Dermis microvascular lymphatic vessel endothelial cell (primary cell): ENCODE results near the gene KCTD7. TPM values are rescaled to one million over a fixed set of nuclear protein-coding genes. Genes with fewer than 3 reads are reported as not detected.
A peak's percentile ranks its signal among the peaks of the same experiment; 100 is the strongest.
"Not testable (repeated sequence)": the region's sequence is repeated elsewhere in the genome, so short reads cannot be mapped to it uniquely, and the experiment has no call there.

ENCODE experiments used
- DNase-seq, 2 donors: peaks; one replicate each; pipeline versions ENCODE4 v3.0.0 to v3.0.0-alpha.2; 2010; ENCODE audit warnings: low read depth in 2 of 2
- total RNA-seq: library from RNA; depleted of rRNA; stranded (reverse); fragments of >200 nt; gene quantifications from 2 replicates; pipeline ENCODE4 v1.2.1, GENCODE V29; 2014

Gene KCTD7
- total RNA-seq, 1 donor from 2014 or later = 3.7 TPM

DNA sequence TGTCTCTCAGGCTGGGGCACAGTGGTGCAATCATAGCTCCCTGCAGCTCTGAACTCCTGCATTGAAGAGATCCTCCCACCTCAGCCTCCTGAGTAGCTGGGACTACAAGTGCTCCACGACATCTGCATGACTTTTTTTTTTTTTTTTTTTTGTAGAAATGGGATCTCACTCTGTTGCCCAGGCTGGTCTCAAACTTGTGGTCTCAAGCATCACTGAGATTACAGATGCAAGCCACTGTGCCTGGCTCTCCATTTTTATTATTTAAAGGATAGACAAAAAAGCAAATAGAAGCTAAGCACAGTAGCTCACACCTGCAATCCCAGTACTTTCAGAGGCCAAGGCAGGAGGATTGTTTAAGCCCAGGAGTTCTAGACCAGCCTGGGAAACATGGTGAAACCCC, 13.0 kb upstream of the KCTD7 start:
- DNase-seq = no peak

- DNase-seq = no peak
These were observed 11.4 kb upstream of the KCTD7 start for GRCh38 chr7:66617295-66617694.

DNA sequence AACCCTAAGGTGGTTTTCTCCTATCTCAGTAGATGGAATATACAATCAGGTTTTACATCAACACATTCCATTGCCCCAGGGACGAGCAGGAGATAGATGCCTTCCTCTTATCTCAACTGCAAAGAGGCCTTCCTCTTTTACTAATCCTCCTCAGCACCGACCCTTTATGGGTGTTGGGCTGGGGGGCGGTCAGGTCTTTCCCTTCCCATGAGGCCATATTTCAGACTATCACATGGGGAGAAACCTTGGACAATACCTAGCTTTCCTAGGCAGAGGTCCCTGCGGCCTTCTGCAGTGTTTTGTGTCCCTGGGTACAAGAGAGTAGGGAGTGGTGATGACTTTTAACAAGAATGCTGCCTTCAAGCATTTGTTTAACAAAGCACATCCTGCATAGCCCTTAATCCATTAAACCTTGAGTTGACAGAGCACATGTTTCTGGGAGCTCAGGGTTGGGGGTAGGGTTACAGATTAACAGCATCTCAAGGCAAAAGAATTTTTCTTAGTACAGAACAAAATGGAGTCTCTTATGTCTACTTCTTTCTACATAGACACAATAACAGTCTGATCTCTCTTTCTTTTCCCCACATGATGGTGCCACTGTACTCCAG, 9.2 kb upstream of the KCTD7 start:
- DNase-seq = not testable (repeated sequence)

- no peak for DNase-seq
These were observed 2.2 kb upstream of the KCTD7 start for GRCh38 chr7:66626331-66626934.

GRCh38 chr7:66627151-66627681, 1.5 kb upstream of the KCTD7 start:
- DNase-seq = no peak

DNA sequence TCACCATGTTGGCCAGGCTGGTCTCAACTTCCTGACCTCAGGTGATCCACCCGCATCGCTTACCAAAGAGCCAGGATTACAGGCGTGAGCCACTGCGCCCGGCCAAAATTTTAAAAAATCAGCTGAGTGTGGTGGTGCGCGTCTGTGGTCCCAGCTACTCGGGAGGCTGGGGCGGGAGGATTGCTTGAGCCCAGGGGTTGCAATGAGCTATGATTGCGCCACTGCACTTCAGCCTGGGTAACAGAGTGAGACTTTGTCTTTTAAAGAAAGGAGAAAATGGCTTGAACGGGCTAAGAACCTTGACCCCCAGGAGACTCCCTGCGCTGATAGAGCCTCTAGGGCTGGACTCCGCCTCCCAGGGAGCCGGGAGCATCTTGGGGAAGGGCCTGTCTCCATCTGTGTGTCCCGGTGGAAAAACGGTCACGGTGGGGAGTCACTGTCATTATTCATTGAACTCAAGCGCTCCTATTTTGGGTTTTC, 760 bp upstream of the KCTD7 start:
- no peak for DNase-seq

DNA sequence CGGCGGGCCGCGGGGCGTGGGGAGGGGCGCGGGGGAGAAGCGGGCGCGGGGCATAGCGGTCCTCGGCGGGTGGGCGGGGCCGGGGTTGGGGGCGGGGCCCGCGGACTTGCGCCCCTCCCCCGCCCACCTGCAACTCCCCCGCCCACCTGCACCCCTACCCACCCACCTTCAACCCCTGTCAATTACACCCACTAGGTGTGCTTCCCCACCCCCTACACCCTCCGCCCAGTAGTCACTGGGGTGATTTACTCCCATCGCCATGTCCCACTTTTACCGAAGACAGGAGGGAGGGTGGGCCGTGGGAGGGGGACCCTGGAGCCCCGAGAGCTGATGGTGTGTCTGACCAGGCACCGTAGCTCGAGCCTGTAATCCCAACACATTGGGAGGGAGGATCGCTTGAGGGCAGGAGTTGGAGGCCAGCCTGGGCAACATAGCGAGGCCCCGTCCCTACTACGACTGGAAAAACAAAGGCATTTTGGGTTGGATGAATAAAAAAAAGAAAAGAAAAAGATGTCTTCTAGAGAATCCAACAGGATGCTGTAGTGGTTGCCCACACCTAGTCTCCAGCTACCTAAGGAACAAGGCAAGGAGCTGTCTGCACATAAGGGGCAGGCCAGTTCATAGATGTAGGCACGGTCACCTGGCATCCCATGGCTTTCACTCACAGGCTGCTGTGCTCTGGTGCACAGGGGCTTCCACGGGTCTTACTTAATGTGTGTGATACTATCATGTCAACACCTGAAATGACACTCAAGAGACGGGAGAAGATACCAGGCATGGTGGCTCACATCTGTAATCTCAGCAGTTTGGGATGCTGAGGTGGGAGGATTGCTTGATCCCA, 761 bp downstream of the KCTD7 start:
- DNase-seq = peak in 1 of 2 donors; percentile 8

- no peak for DNase-seq
These were observed 1.9 kb downstream of the KCTD7 start for GRCh38 chr7:66630531-66630930.

DNA sequence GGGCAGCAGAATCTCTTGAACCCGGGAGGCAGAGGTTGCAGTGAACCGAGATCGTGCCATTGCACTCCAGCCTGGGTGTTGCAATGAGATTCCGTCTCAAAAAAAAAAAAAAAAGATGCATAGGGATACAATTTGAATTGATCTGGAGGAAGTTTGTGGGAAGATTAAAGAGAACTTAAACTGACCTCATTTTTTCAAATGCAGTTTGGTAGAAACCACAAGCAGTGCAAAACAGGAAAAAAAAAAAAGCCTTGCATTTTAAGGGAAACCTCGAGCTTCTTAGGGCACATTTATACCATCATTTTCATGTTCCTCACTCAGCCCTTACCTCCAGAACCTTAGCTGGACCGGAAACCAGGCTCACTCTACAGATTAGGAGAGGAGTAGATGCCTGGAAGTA, 2.8 kb downstream of the KCTD7 start:
- DNase-seq = no peak

DNA sequence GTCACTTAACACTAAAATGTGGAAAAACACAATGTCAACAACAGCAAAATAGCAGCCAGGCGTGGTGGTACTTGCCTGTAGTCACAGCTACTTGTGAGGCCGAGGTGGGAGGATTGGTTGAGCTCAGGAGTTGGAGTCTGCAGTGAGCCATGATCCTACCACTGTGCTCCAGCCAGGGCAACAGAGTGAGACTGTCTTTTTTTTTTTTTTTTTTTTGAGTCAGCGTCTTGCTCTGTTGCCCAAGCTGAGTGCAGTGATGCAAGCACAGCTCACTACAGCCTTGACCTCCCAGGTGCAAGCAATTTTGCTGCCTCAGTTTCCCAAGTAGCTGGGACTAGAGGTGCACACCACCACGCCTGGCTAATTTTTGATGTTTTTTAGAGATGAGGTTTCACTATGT, 6.1 kb downstream of the KCTD7 start:
- no peak for DNase-seq

DNA sequence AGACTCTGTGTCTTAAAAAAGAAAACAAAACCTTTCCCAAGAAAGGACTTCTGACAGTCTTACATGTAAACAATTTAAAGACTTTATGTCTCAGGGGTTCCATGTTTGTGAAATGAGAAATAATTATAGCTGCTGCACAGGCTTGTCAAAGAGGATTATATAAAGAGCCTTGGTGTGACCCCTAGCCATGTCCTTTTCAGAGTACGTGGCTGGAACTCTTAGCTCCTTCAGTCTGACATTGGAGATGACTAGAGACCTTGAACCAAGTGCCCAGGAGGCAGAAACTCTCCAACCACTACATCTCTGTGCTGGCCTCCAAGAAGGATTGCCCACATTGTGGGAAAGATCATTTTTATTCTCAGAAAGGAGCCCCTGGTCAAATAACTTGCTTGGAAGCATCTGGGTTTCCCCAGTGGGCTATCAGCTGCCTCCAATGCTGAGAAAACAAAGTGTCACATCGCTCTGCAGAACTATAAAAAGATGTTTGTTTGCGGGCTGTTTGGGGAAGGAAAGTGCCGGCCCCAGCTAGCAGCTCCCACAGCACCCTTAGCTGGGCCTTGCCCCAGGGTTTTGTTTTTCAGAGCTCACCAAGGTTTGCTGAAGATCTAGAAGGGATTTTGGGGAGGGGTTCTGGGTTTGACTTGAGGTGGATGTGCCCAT, 6.8 kb downstream of the KCTD7 start:
- DNase-seq = not testable (repeated sequence)

- peak in 1 of 2 donors; percentile 52 for DNase-seq
These were observed 7.4 kb downstream of the KCTD7 start for GRCh38 chr7:66635982-66636546.

- DNase-seq = no peak
These were observed 9.8 kb downstream of the KCTD7 start for GRCh38 chr7:66638309-66639099.

GRCh38 chr7:66639773-66640172, 11.1 kb downstream of the KCTD7 start:
- DNase-seq = no peak

GRCh38 chr7:66640802-66641525, 12.3 kb downstream of the KCTD7 start:
- DNase-seq = no peak

- DNase-seq = no peak
These were observed 12.8 kb downstream of the KCTD7 start for GRCh38 chr7:66641526-66641871.

- DNase-seq = no peak
These were observed 13.5 kb downstream of the KCTD7 start for GRCh38 chr7:66642186-66642585.

- no peak for DNase-seq
These were observed 14.3 kb downstream of the KCTD7 start for GRCh38 chr7:66642932-66643331.

- DNase-seq = no peak
These were observed 14.7 kb downstream of the KCTD7 start for GRCh38 chr7:66643395-66643794.

DNA sequence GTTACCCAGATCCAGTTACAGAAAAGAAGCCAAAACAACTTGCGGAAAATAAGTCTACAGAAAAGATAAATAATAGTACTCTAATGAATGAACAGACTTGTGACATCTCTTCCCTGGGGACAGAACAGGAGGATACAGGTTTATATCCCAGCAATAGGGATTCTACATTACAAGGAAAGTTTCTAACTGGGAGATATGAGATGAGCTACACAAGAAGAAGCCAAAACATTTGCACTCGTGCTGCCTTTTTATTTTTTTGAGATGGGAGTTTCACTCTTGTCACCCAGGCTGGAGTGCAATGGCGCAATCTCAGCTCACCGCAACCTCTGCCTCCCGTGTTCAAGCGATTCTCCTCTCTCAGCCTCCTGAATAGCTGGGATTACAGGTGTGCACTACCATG, 22.3 kb downstream of the KCTD7 start:
- DNase-seq = not testable (repeated sequence)
